ENCODE results near the gene NCK2.

Gene NCK2

DNA sequence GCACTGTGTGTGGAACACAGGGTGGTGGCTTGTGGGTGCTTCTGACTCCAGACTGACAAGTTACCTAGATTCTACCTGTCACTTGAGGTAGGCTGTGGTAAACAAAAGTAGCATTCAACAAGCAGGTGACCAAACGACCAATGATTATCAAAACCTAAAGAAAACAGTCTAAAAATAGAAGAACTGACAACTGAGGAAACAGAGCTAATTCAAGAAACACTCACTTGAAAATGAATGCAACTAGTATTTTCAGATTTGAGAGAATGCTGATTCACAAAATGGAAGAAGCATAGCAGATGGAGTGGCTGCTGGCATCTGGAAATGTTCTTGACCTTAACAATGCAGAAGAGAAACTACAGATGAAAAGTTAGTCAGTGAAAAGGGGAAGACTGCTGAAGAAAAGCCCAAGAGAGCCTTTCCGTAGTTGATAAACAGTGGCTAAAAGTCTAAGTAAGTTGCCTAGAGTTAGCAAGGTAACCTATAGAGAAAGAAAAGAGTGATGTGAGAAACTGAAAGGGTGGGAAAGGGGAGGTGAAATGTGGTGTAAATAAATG, 170.4 kb downstream of the NCK2 start:
- no peaks in the 10 kb centered on the region for H3K36me3 ChIP-seq (ENCODE audit: control insufficient read depth, insufficient read depth, low read length)
- H3K9ac ChIP-seq (ENCODE audit: low read length), result no peak overlapping the region
- H3K4me1 ChIP-seq (ENCODE audit: control insufficient read depth, insufficient read depth, low read length), result no peaks in the 10 kb centered on the region
- no peak overlapping the region for H3K27ac ChIP-seq (ENCODE audit: low read depth, low read length)
- H3K4me3 ChIP-seq (ENCODE audit: low read length), result no peak overlapping the region
- H3K27me3 ChIP-seq (ENCODE audit: control insufficient read depth, insufficient read depth, low read length), result no peaks in the 10 kb centered on the region

DNA sequence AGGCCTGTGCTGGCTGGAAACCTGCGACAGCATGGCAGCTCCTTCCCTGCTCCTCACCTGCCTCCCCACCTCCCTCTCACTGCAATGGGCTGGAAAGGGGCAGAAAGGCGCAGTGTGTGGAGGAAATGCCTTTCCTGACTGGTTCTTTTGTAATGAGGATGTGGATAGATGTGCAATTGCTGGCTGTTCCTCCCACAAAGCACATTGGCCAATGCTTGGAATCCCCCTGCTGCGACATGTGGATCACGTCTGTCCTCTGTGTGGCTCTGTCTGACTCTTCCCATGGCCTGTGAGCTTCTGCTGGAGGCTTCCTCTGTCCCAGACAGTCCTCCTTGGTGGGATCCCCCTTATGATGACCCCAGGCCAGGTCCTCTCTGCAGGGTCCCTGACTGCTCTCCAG, 172.5 kb downstream of the NCK2 start:
- H3K4me3 ChIP-seq (ENCODE audit: low read length), result no peak overlapping the region
- no peak overlapping the region for H3K27ac ChIP-seq (ENCODE audit: low read depth, low read length)
- H3K36me3 ChIP-seq (ENCODE audit: control insufficient read depth, insufficient read depth, low read length), result no peaks in the 10 kb centered on the region
- no peak overlapping the region for H3K9ac ChIP-seq (ENCODE audit: low read length)
- H3K4me1 ChIP-seq (ENCODE audit: control insufficient read depth, insufficient read depth, low read length), result no peaks in the 10 kb centered on the region
- H3K27me3 ChIP-seq (ENCODE audit: control insufficient read depth, insufficient read depth, low read length), result no peaks in the 10 kb centered on the region

DNA sequence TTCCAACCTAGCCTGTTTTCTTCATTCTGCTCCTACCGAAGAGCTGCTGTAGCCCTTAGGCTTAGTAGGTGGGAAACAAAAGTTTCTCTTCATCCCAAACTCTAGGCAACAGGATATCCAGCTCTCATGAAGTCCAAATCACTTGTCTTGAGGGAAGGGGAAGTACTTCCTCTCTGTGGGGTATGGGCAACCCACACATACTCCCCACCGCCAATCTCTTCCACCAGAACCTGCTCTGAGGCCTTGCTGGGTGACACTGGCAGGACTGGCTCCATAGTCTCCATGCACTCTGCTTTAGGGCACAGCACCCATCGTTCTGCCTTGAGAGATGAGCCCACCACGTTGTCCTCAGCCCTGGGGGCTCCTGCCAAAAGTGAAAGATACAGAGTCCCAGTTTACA, 173.0 kb downstream of the NCK2 start:
- Histone ChIP-seq H3K4me3 (ENCODE audit: low read length) (no peak overlapping the region), H3K4me1 (ENCODE audit: control insufficient read depth, insufficient read depth, low read length) (no peaks in the 10 kb centered on the region), H3K27me3 (ENCODE audit: control insufficient read depth, insufficient read depth, low read length) (no peaks in the 10 kb centered on the region), H3K27ac (ENCODE audit: low read depth, low read length) (no peak overlapping the region), H3K9ac (ENCODE audit: low read length) (no peak overlapping the region), H3K36me3 (ENCODE audit: control insufficient read depth, insufficient read depth, low read length) (no peaks in the 10 kb centered on the region)

DNA sequence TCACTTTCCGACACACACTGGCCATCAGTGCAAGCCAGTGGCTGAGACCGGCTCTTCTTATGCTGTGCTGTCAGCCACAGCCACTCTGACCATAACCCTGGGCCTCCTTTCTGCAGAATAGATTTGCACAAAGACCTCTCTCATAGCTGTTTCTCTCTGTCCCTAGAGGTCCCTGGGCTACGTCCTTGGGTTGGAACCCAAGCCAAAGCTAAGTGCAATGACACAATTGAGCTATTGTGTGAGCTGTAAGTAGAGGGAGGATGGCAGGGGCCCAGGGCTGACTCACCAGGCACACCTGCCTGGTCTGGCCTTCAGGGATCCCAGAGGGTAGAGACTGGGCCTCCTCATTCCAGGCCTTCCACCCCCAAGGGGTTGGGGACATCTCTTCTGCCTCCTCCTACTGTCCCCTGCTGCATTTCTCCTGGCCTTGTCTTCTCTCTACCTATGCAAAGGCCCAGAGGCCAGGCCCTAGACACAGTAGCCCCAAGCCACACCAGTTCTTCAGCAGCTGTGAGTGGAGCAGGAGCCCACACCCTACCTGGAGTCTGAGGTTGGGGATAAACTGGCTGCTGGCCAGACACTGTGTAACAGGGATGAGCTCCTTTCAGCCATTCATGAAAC, 174.6 kb downstream of the NCK2 start:
- Histone ChIP-seq H3K4me1 (ENCODE audit: control insufficient read depth, insufficient read depth, low read length) (no peaks in the 10 kb centered on the region), H3K27ac (ENCODE audit: low read depth, low read length) (no peak overlapping the region), H3K36me3 (ENCODE audit: control insufficient read depth, insufficient read depth, low read length) (no peaks in the 10 kb centered on the region), H3K27me3 (ENCODE audit: control insufficient read depth, insufficient read depth, low read length) (no peaks in the 10 kb centered on the region), H3K9ac (ENCODE audit: low read length) (no peak overlapping the region), H3K4me3 (ENCODE audit: low read length) (no peak overlapping the region)

DNA sequence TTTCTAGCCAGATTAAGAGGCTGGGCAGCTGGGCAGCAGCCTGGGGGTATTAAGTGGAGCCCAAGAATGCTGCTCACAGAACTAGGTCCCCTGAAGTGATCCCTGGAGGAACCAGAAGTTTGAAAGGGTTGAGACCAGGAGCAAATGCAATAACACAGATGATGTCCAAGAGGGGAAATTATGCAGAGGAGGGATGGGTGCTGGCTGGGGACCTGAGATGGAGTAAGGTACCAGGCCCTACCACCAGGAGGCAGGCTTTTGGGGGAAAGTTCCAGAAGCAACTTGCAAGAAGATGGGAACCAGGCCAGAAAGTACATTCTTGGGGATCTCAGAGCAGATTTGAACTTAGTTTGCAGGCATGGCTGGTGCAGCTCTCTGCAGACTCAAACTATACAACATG, 175.1 kb downstream of the NCK2 start:
- H3K9ac ChIP-seq (ENCODE audit: low read length), result no peak overlapping the region
- no peak overlapping the region for H3K27ac ChIP-seq (ENCODE audit: low read depth, low read length)
- no peak overlapping the region for H3K4me3 ChIP-seq (ENCODE audit: low read length)
- H3K27me3 ChIP-seq (ENCODE audit: control insufficient read depth, insufficient read depth, low read length), result no peaks in the 10 kb centered on the region
- H3K4me1 ChIP-seq (ENCODE audit: control insufficient read depth, insufficient read depth, low read length), result no peaks in the 10 kb centered on the region
- H3K36me3 ChIP-seq (ENCODE audit: control insufficient read depth, insufficient read depth, low read length), result no peaks in the 10 kb centered on the region

DNA sequence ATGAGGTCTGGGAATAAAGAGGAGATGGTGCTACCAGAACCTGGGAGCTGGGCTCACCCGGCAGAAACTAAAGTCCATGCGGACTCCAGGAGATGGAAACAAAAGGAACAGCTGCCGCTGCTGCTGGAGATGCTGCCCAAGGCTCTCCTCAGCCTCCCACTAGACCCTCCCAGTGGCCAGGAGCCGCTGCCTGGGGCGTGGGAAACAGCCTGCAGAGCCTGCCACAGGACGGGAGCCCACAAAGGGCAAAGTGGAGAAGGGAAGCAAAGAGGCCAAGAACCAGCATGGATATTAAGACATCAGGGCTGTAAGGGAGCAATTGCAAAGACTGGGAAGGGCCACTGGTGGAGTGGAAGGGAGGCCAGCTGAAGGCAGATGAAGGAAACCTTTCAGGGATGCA, 179.6 kb downstream of the NCK2 start:
- Histone ChIP-seq H3K27ac (ENCODE audit: low read depth, low read length) (no peak overlapping the region), H3K9ac (ENCODE audit: low read length) (no peak overlapping the region), H3K36me3 (ENCODE audit: control insufficient read depth, insufficient read depth, low read length) (no peaks in the 10 kb centered on the region), H3K4me1 (ENCODE audit: control insufficient read depth, insufficient read depth, low read length) (no peaks in the 10 kb centered on the region), H3K4me3 (ENCODE audit: low read length) (no peak overlapping the region), H3K27me3 (ENCODE audit: control insufficient read depth, insufficient read depth, low read length) (no peaks in the 10 kb centered on the region)

DNA sequence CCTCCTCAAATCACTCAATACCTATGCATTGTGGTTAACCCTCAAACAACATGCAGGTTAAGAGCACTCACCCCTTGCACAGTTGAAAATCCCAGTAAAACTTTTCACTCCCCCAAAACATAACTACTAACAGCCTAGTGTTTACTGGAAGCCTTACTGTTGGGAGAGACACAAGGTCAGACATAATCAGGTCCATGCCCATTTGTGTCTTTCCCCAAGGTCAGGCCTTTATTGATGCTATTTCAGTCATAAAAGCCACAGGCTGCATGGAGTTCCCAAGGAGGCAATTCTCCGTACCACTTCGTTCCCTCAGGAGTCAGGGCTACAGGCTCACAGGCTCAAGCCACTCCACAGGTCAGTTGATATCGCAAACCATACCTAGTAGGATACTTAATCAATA, 180.2 kb downstream of the NCK2 start:
- Histone ChIP-seq H3K27ac (ENCODE audit: low read depth, low read length) (no peak overlapping the region), H3K36me3 (ENCODE audit: control insufficient read depth, insufficient read depth, low read length) (no peaks in the 10 kb centered on the region), H3K27me3 (ENCODE audit: control insufficient read depth, insufficient read depth, low read length) (no peaks in the 10 kb centered on the region), H3K4me3 (ENCODE audit: low read length) (no peak overlapping the region), H3K4me1 (ENCODE audit: control insufficient read depth, insufficient read depth, low read length) (no peaks in the 10 kb centered on the region), H3K9ac (ENCODE audit: low read length) (no peak overlapping the region)

DNA sequence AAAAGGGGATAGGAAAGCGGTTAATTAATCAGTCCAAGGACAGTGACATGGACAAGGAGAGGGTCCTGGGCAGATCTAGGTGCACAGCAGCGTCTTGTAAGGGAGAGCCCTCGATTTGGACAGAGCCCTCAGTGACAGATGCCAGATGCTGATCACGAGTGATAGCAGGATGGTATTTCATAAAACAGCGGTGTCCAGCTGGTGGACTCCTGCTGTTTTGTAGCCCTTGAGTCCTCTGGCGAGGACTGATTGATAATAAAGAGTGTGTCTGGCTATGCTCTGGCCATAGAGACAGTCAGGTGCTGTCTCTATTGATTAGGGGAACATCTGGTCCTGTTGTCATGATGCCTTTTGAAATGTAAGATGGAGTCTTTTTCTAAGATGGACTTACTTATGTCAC, 180.7 kb downstream of the NCK2 start:
- no peaks in the 10 kb centered on the region for H3K27me3 ChIP-seq (ENCODE audit: control insufficient read depth, insufficient read depth, low read length)
- H3K4me3 ChIP-seq (ENCODE audit: low read length), result no peak overlapping the region
- H3K4me1 ChIP-seq (ENCODE audit: control insufficient read depth, insufficient read depth, low read length), result no peaks in the 10 kb centered on the region
- no peak overlapping the region for H3K9ac ChIP-seq (ENCODE audit: low read length)
- H3K27ac ChIP-seq (ENCODE audit: low read depth, low read length), result no peak overlapping the region
- no peaks in the 10 kb centered on the region for H3K36me3 ChIP-seq (ENCODE audit: control insufficient read depth, insufficient read depth, low read length)

DNA sequence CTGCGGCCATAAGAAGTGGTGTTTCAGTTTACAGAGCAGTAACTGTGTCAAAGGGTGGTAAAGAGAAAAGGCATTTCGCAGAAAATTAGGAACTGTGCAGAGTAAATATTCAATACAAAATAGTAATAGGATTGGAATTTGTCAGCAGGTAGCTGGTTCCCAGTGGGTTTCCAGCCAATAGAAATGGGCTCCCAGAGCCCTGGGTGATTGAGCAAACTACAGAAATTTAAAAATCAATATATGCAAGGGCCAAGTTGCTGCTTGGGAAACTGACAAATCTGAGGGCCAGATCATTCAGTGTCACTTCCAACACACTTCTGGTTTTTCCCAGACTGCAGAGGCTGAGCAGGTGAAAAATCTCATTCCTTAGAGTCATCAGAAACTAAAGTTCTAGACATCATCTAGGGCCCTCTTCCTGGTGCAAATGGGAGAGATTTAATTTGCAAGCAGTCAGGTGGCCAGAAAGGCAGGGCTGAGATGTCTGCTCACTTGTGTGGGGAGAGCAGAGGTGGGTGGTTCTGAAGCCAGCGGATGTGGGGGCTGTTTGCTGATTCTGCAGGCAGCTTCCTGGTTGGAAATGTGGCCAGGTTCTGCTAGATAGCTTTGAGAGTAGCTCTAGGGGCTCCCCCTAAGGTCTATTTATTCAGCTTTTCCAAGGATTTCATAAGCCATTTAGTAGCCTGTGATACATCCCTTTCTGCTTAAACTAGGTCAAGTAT, 182.4 kb downstream of the NCK2 start:
- no peak overlapping the region for H3K4me3 ChIP-seq (ENCODE audit: low read length)
- no peaks in the 10 kb centered on the region for H3K4me1 ChIP-seq (ENCODE audit: control insufficient read depth, insufficient read depth, low read length)
- no peak overlapping the region for H3K27ac ChIP-seq (ENCODE audit: low read depth, low read length)
- H3K36me3 ChIP-seq (ENCODE audit: control insufficient read depth, insufficient read depth, low read length), result no peaks in the 10 kb centered on the region
- H3K9ac ChIP-seq (ENCODE audit: low read length), result no peak overlapping the region
- H3K27me3 ChIP-seq (ENCODE audit: control insufficient read depth, insufficient read depth, low read length), result no peaks in the 10 kb centered on the region

DNA sequence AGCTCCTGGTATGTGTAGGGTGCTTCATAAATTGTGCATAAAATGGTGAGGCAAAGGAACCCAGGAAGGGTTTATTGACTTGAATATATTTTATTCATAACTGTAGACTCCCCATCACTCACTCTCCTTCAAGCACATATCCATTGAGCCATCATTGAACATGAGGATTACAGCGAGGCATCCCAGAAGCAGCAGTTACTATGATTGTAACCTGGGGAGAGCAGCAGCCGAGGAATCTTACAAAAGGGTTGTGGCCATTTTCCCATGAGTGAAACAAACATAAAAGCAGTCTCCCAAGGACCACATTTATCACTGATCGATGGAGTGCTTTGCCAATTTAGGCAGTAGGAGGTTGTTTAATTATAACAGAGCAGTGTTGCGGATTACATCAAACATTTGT, 183.4 kb downstream of the NCK2 start:
- Histone ChIP-seq H3K9ac (ENCODE audit: low read length) (no peak overlapping the region), H3K4me3 (ENCODE audit: low read length) (no peak overlapping the region), H3K36me3 (ENCODE audit: control insufficient read depth, insufficient read depth, low read length) (no peaks in the 10 kb centered on the region), H3K4me1 (ENCODE audit: control insufficient read depth, insufficient read depth, low read length) (no peaks in the 10 kb centered on the region), H3K27me3 (ENCODE audit: control insufficient read depth, insufficient read depth, low read length) (no peaks in the 10 kb centered on the region), H3K27ac (ENCODE audit: low read depth, low read length) (no peak overlapping the region)

DNA sequence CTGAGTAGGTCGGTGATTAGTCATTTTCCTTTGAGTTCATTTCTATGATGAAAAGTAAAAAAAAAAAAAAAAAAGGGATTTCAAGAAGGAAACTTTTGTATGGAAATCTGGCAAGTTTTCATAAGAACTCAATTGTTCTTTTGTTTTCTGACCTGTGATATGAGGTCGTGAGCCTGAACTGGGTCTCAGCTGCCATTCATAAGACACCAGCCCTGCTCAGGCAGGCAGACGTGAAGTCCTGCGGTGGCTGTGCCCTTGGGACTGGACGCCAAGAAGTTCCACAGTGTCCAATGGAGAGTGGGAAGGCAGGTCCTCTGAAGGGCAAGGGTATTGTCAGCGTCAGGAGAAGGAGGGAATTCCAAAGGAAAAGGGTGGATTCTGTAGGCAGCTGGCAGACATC, 183.9 kb downstream of the NCK2 start:
- Histone ChIP-seq H3K4me1 (ENCODE audit: control insufficient read depth, insufficient read depth, low read length) (no peaks in the 10 kb centered on the region), H3K36me3 (ENCODE audit: control insufficient read depth, insufficient read depth, low read length) (no peaks in the 10 kb centered on the region), H3K4me3 (ENCODE audit: low read length) (no peak overlapping the region), H3K9ac (ENCODE audit: low read length) (no peak overlapping the region), H3K27ac (ENCODE audit: low read depth, low read length) (no peak overlapping the region), H3K27me3 (ENCODE audit: control insufficient read depth, insufficient read depth, low read length) (no peaks in the 10 kb centered on the region)

DNA sequence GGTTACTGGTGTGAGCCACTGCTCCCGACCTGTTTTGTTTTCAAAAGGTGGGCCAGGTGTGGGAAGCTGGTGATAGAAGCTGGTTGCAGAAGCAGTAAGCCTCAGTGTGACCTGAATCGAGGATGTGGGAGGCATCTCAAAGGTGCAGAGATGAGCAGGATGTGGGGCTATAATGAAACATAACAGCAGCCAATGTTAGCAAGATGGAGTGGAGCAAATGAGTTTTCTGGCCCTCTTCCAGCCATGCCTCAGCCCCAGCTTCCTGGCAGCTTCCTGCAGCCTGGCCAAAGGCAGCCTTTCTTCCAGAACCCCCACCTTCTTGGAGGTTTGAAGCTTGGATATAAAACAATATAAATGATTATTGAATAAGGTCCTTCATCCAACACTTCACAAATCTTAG, 184.8 kb downstream of the NCK2 start:
- no peaks in the 10 kb centered on the region for H3K27me3 ChIP-seq (ENCODE audit: control insufficient read depth, insufficient read depth, low read length)
- no peak overlapping the region for H3K9ac ChIP-seq (ENCODE audit: low read length)
- peaks cover 6% of the 10 kb centered on the region for H3K4me1 ChIP-seq (ENCODE audit: control insufficient read depth, insufficient read depth, low read length)
- H3K27ac ChIP-seq (ENCODE audit: low read depth, low read length), result no peak overlapping the region
- H3K4me3 ChIP-seq (ENCODE audit: low read length), result no peak overlapping the region
- no peaks in the 10 kb centered on the region for H3K36me3 ChIP-seq (ENCODE audit: control insufficient read depth, insufficient read depth, low read length)

DNA sequence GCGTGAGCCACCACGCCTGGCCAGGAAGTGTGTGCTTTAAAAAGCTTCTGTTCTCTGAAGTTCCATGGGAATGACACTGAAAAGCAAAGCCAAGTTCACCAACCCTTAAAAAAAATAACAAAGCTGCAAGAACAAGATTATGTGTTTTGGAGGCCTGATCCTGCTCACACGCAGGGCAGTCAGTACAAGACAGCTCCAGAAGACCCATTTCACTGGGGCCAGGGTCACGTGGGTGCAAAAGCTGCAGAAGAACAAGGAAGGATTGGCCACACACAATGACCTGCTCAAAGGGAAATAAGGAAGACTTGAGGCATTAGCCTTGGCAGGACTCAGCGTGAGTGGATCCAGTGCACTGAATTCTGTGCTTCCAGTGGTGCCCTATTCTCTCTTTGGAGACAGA, 187.9 kb downstream of the NCK2 start:
- no peak overlapping the region for H3K27ac ChIP-seq (ENCODE audit: low read depth, low read length)
- H3K4me1 ChIP-seq (ENCODE audit: control insufficient read depth, insufficient read depth, low read length), result peaks cover 8% of the 10 kb centered on the region
- H3K36me3 ChIP-seq (ENCODE audit: control insufficient read depth, insufficient read depth, low read length), result no peaks in the 10 kb centered on the region
- H3K9ac ChIP-seq (ENCODE audit: low read length), result no peak overlapping the region
- no peaks in the 10 kb centered on the region for H3K27me3 ChIP-seq (ENCODE audit: control insufficient read depth, insufficient read depth, low read length)
- no peak overlapping the region for H3K4me3 ChIP-seq (ENCODE audit: low read length)

All from rectal smooth muscle tissue (tissue), 1 donor.